Thymus (tissue), 11 donors: ENCODE measurements around the gene ANKRD65. TPM values are rescaled to one million over a fixed set of nuclear protein-coding genes. Genes with fewer than 3 reads are reported as not detected.
"Not testable (repeated sequence)": the region's sequence is repeated elsewhere in the genome, so short reads cannot be mapped to it uniquely, and the experiment has no call there.

ENCODE experiments used
- DNase-seq, 9 donors: peaks; one replicate each; pipeline ENCODE4 v3.0.0-alpha.2; 2013; ENCODE audit warnings: low spot score in 9 of 9, low read depth in 6 of 9, missing footprints in 1 of 9
- H3K27ac ChIP-seq, 2 donors: one replicate each; pipeline ENCODE4 v1.5.1; 2013; ENCODE audit warnings: control low read depth in 1 of 2, low read depth in 1 of 2, low read length in 1 of 2, mild to moderate bottlenecking in 1 of 2, moderate library complexity in 1 of 2
- H3K27me3 ChIP-seq, 2 donors: one replicate each; pipeline ENCODE4 v1.5.1; 2013; ENCODE audit warnings: low read length in 1 of 2; ENCODE audit not compliant: control insufficient read depth in 2 of 2, insufficient read depth in 1 of 2
- H3K36me3 ChIP-seq, 2 donors: one replicate each; pipeline ENCODE4 v1.5.1; 2013; ENCODE audit warnings: low read length in 1 of 2, mild to moderate bottlenecking in 1 of 2, moderate library complexity in 1 of 2; ENCODE audit not compliant: control insufficient read depth in 2 of 2, insufficient read depth in 2 of 2
- H3K4me1 ChIP-seq, 2 donors: one replicate each; pipeline ENCODE4 v1.5.1; 2013; ENCODE audit warnings: low read length in 2 of 2; ENCODE audit not compliant: control insufficient read depth in 2 of 2, insufficient read depth in 2 of 2
- H3K4me3 ChIP-seq, 2 donors: one replicate each; pipeline ENCODE4 v1.5.1; 2013; ENCODE audit warnings: low read length in 2 of 2, control low read depth in 1 of 2, mild to moderate bottlenecking in 1 of 2
- H3K9me3 ChIP-seq, 2 donors: one replicate each; pipeline ENCODE4 v1.5.1; 2013; ENCODE audit warnings: low read length in 1 of 2, mild to moderate bottlenecking in 1 of 2; ENCODE audit not compliant: control insufficient read depth in 2 of 2, insufficient read depth in 1 of 2
- WGBS: extraction: QIAGEN DNeasy Blood & Tissue Kit; methylation state at CpG from one replicate; pipeline ENCODE4 v1.1.7; 2013; 5-methylcytosine and 5-hydroxymethylcytosine counted together
- polyA plus RNA-seq: library from polyadenylated mRNA; stranded (reverse); fragments of 200-250 nt; gene quantifications from one replicate; pipeline ENCODE4 v1.2.3, GENCODE V29; 2013
- total RNA-seq: library from RNA; stranded (reverse); fragments of 120-200 nt; gene quantifications from one replicate; pipeline ENCODE4 v1.2.4, GENCODE V29; 2013
- donor health status: healthy.

ANKRD65 gene
- total and polyA plus RNA-seq, 2 donors = 7.9 to 16.0 TPM

DNA sequence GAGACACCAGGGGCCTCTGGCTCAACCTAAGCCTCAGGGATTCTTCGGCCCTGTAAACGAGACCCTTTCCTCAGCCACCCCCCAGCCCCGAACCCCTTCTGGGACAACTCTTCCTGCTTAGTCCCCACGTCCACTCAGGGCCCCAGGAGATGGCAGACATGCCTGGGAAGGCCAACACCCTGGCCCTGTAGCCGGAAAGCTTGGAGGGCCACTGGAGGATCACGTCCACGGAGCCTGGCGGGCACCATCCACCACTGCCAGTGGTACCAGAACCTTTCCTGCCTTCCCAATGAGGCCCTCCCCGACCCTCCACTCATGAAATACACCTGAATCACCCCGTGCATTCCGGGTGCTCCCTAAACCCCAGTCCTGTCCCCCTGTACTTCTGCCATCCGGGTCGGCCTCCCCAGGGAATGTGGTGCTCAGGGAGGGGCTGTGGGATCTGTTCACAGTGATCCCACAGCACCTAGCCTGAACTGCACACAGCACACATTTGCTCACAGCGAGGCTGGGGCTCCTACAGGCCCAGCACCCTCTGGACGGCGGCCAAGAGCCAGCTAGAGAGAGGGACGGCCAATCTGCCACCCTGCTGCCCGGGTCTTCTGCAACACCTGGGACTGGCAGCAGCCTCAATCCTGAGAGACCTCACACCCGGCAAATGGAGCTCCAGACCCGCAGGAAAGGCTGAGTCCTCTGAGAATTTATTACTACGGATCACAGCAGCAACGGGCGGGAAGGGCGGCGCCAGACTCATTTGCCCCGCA lies 47.8 kb downstream of the ANKRD65 start:
- Histone ChIP-seq H3K27ac (no peak overlapping the region), H3K9me3 (peaks cover 0 to 8% of the 10 kb centered on the region in 2 donors), H3K4me1 (peaks cover 29 to 41% of the 10 kb centered on the region in 2 donors), H3K4me3 (no peak overlapping the region), H3K36me3 (peaks cover 13 to 17% of the 10 kb centered on the region in 2 donors), H3K27me3 (no peaks in the 10 kb centered on the region)
- WGBS = 98% methylated on average over 26 of the region's 26 CpGs
- DNase-seq = no peak

DNA sequence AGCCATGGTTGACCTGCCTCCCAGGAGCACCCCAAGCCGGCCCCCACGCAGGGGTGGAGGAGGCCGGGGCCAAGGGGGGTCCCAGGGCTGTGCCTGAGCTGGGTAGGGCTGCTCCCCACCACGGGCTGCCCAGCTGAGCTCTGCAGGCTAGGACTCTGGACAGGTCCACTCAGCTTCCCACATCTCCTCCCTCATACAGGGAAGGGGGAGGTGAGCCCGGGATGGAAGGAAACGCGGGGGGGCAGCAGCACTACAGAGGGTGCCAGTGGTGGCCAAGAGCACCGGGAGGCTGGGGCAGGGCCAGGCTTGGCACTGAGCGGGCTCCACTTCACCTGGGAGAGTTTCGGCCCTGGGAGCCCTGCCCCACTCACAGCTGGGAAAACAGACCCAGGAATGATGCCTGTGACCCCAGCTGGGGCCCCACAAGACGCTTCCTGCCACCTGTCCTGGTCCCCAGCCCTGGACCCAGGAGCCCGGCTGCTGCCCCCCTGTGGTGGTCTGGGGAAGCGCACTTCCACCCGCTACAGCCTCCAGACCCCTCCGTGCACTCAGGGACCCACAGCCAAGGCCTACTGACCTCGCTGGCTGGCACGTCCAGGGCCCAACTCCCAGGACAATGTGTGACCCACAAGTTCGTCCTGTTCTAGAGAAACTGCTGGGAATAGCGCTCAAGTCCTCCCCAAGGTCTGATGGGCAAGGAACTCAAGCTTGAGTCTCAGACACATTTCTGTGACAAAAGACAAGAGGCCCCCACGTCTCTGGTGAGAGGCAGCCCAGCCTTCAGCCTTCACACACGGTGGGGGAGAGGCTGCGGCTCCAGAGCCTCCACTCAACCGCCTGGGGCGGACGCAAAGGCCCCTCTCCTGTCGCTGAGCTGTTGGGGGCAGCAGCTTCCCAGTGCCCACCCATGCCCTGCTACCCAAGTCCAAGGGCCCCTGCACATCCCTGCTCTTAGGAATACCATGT lies 49.0 kb downstream of the ANKRD65 start:
- Histone ChIP-seq H3K4me1 (peaks cover 29 to 41% of the 10 kb centered on the region in 2 donors), H3K27ac (peak overlapping the region in 1 of 2 donors; percentile 75), H3K4me3 (no peak overlapping the region), H3K27me3 (no peaks in the 10 kb centered on the region), H3K9me3 (peaks cover 2 to 8% of the 10 kb centered on the region in 2 donors), H3K36me3 (peaks cover 13 to 17% of the 10 kb centered on the region in 2 donors)
- DNase-seq = peak in 8 of 9 donors; percentile 40 to 77 (median 67)
- 31% methylated on average over 26 of the region's 26 CpGs for WGBS

DNA sequence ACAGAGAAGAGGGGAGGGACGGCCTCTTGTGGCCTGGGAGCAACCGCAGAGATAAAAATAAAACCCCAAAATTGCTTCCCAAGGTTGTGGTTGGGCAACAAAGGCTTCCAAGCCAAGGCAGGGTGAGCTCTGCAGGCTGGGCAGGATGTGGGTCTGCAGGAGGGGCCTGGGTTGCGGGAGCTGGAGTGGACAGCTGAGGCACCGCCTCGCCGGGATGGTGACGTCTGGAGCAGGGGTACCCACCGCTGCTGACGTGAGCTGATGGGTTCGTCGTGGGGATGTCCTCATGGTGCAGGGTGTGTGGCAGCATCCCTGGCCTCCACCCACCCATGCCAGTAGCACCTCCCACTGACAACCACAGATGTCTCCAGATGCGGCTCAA lies 49.7 kb downstream of the ANKRD65 start:
- peaks cover 29 to 41% of the 10 kb centered on the region in 2 donors for H3K4me1 ChIP-seq
- no peak overlapping the region for H3K4me3 ChIP-seq
- H3K27me3 ChIP-seq = no peaks in the 10 kb centered on the region
- WGBS = 2% methylated on average over 12 of the region's 12 CpGs
- H3K9me3 ChIP-seq = peaks cover 2 to 8% of the 10 kb centered on the region in 2 donors
- peaks cover 13 to 17% of the 10 kb centered on the region in 2 donors for H3K36me3 ChIP-seq
- peak in 2 of 9 donors; percentile 31 to 57 for DNase-seq
- H3K27ac ChIP-seq = no peak overlapping the region

DNA sequence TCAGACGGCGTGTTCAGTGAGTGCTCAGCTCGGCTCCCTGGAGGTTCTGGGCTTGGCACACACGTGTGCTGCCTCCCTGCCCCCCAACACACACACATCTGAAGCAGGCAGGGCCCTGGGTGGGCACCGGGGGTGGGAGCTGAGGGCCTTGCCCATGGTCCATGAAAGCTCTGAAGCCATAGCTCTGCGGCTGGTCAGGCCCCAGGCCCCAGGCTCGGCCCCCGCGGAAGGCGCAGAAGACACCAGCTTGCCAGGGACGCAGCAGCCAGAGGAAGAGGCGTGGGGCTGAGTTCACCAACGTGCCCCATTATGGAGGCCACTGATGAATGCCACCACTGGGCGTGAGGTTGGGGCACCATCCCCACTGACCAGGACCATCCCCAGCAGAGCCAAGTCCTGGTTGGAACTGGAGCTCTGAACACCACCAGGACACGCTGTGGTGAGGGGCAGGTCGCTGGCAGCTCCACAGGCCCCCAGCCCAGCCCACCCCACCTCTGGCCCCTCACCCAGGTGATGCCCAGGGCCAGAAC lies 50.2 kb downstream of the ANKRD65 start:
- H3K4me3 ChIP-seq = no peak overlapping the region
- peaks cover 13 to 17% of the 10 kb centered on the region in 2 donors for H3K36me3 ChIP-seq
- H3K9me3 ChIP-seq = peaks cover 2 to 11% of the 10 kb centered on the region in 2 donors
- DNase-seq = no peak
- H3K27ac ChIP-seq = no peak overlapping the region
- 83% methylated on average over 16 of the region's 16 CpGs for WGBS
- peaks cover 26 to 37% of the 10 kb centered on the region in 2 donors for H3K4me1 ChIP-seq
- H3K27me3 ChIP-seq = no peaks in the 10 kb centered on the region

DNA sequence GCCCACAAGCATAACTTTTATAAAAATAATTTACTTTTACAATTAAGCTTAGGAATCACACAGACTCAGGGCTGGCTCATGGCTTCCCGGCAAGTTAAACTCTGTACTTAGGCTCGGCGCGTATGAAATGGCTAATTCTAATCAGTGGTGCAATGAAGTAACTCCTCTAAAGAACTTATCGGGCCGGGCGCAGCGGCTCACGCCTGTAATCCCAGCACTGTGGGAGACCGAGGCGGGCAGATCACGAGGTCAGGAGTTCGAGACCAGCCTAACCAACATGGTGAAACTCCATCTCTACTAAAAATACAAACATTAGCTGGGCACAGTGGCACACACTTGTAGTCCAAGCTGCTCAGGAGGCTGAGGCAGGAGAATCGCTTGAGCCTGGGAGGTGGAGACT lies 51.0 kb downstream of the ANKRD65 start:
- H3K4me1 ChIP-seq = peaks cover 25 to 35% of the 10 kb centered on the region in 2 donors
- 97% methylated on average over 14 of the region's 14 CpGs for WGBS
- peaks cover 3 to 14% of the 10 kb centered on the region in 2 donors for H3K9me3 ChIP-seq
- not testable (repeated sequence) for DNase-seq, H3K27me3 ChIP-seq, H3K27ac ChIP-seq, H3K4me3 ChIP-seq
- H3K36me3 ChIP-seq = peaks cover 13 to 17% of the 10 kb centered on the region in 2 donors

Other genes starting within 250 kb of the ANKRD65 start
- gene TTLL10, start 247.4 kb downstream of the ANKRD65 start, total RNA-seq = 0.14 TPM
- 0.27 TPM for gene TTLL10, start 247.4 kb downstream of the ANKRD65 start, polyA plus RNA-seq
- 4.2 TPM for gene TNFRSF18, start 214.7 kb downstream of the ANKRD65 start, total RNA-seq
- 29.9 TPM for gene TNFRSF18, start 214.7 kb downstream of the ANKRD65 start, polyA plus RNA-seq
- gene TNFRSF4, start 207.1 kb downstream of the ANKRD65 start, total RNA-seq = 12.7 TPM
- gene TNFRSF4, start 207.1 kb downstream of the ANKRD65 start, polyA plus RNA-seq = 18.8 TPM
- 37.6 TPM for gene SDF4, start 189.3 kb downstream of the ANKRD65 start, total RNA-seq
- gene SDF4, start 189.3 kb downstream of the ANKRD65 start, polyA plus RNA-seq = 79.1 TPM
- gene B3GALT6, start 189.0 kb downstream of the ANKRD65 start, total RNA-seq = 16.3 TPM
- gene B3GALT6, start 189.0 kb downstream of the ANKRD65 start, polyA plus RNA-seq = 11.8 TPM
- gene C1QTNF12, start 174.6 kb downstream of the ANKRD65 start, total RNA-seq = 2.1 TPM
- 3.4 TPM for gene C1QTNF12, start 174.6 kb downstream of the ANKRD65 start, polyA plus RNA-seq
- gene UBE2J2, start 147.4 kb downstream of the ANKRD65 start, total RNA-seq = 34.7 TPM
- gene UBE2J2, start 147.4 kb downstream of the ANKRD65 start, polyA plus RNA-seq = 67.1 TPM
- 1.7 TPM for gene SCNN1D, start 140.8 kb downstream of the ANKRD65 start, total RNA-seq
- gene SCNN1D, start 140.8 kb downstream of the ANKRD65 start, polyA plus RNA-seq = 12.5 TPM
- 15.5 TPM for gene ACAP3, start 113.3 kb downstream of the ANKRD65 start, total RNA-seq
- 58.8 TPM for gene ACAP3, start 113.3 kb downstream of the ANKRD65 start, polyA plus RNA-seq
- gene PUSL1, start 112.7 kb downstream of the ANKRD65 start, total RNA-seq = 12.5 TPM
- gene PUSL1, start 112.7 kb downstream of the ANKRD65 start, polyA plus RNA-seq = 10.0 TPM
- 60.8 TPM for gene INTS11, start 96.6 kb downstream of the ANKRD65 start, total RNA-seq
- 216 TPM for gene INTS11, start 96.6 kb downstream of the ANKRD65 start, polyA plus RNA-seq
- gene CPTP, start 96.5 kb downstream of the ANKRD65 start, total RNA-seq = 8.5 TPM
- 10.3 TPM for gene CPTP, start 96.5 kb downstream of the ANKRD65 start, polyA plus RNA-seq
- gene TAS1R3, start 90.0 kb downstream of the ANKRD65 start, total RNA-seq = 0.19 TPM
- gene TAS1R3, start 90.0 kb downstream of the ANKRD65 start, polyA plus RNA-seq = 0.37 TPM
- 19.6 TPM for gene DVL1, start 71.9 kb downstream of the ANKRD65 start, total RNA-seq
- gene DVL1, start 71.9 kb downstream of the ANKRD65 start, polyA plus RNA-seq = 40.9 TPM
- 2.7 TPM for gene MXRA8, start 62.7 kb downstream of the ANKRD65 start, total RNA-seq
- gene MXRA8, start 62.7 kb downstream of the ANKRD65 start, polyA plus RNA-seq = 9.6 TPM
- 96.2 TPM for gene AURKAIP1, start 46.1 kb downstream of the ANKRD65 start, total RNA-seq
- 116 TPM for gene AURKAIP1, start 46.1 kb downstream of the ANKRD65 start, polyA plus RNA-seq
- 73.8 TPM for gene CCNL2, start 21.9 kb downstream of the ANKRD65 start, total RNA-seq
- 340 TPM for gene CCNL2, start 21.9 kb downstream of the ANKRD65 start, polyA plus RNA-seq
- gene MRPL20, start 14.0 kb downstream of the ANKRD65 start, total RNA-seq = 119 TPM
- gene MRPL20, start 14.0 kb downstream of the ANKRD65 start, polyA plus RNA-seq = 140 TPM
- 5.1 TPM for gene VWA1, start 14.4 kb upstream of the ANKRD65 start, total RNA-seq
- 16.8 TPM for gene VWA1, start 14.4 kb upstream of the ANKRD65 start, polyA plus RNA-seq
- 0.24 TPM for gene ATAD3C, start 28.4 kb upstream of the ANKRD65 start, total RNA-seq
- 2.8 TPM for gene ATAD3C, start 28.4 kb upstream of the ANKRD65 start, polyA plus RNA-seq
- 14.9 TPM for gene ATAD3B, start 50.5 kb upstream of the ANKRD65 start, total RNA-seq
- 58.9 TPM for gene ATAD3B, start 50.5 kb upstream of the ANKRD65 start, polyA plus RNA-seq
- gene ATAD3A, start 90.9 kb upstream of the ANKRD65 start, total RNA-seq = 20.2 TPM
- 17.5 TPM for gene ATAD3A, start 90.9 kb upstream of the ANKRD65 start, polyA plus RNA-seq
- 0.42 TPM for gene TMEM240, start 119.3 kb upstream of the ANKRD65 start, total RNA-seq
- gene TMEM240, start 119.3 kb upstream of the ANKRD65 start, polyA plus RNA-seq = 2.8 TPM
- gene SSU72, start 153.6 kb upstream of the ANKRD65 start, total RNA-seq = 47.8 TPM
- 109 TPM for gene SSU72, start 153.6 kb upstream of the ANKRD65 start, polyA plus RNA-seq
- gene FNDC10, start 178.9 kb upstream of the ANKRD65 start, total RNA-seq = 0.24 TPM
- gene FNDC10, start 178.9 kb upstream of the ANKRD65 start, polyA plus RNA-seq = 0.80 TPM
- 34.9 TPM for gene MIB2, start 194.2 kb upstream of the ANKRD65 start, total RNA-seq
- gene MIB2, start 194.2 kb upstream of the ANKRD65 start, polyA plus RNA-seq = 160 TPM
- gene MMP23B, start 210.9 kb upstream of the ANKRD65 start, total RNA-seq = 4.1 TPM
- gene MMP23B, start 210.9 kb upstream of the ANKRD65 start, polyA plus RNA-seq = 2.7 TPM
- gene CDK11B, start 237.7 kb upstream of the ANKRD65 start, total RNA-seq = 16.1 TPM
- 35.6 TPM for gene CDK11B, start 237.7 kb upstream of the ANKRD65 start, polyA plus RNA-seq